Measurements from ENCODE around the gene CPSF4L. TPM values are rescaled to one million over a fixed set of nuclear protein-coding genes. Genes with fewer than 3 reads are reported as not detected.

Gene CPSF4L
- total RNA-seq, 1 experiment from 2014 or later = not detected

DNA sequence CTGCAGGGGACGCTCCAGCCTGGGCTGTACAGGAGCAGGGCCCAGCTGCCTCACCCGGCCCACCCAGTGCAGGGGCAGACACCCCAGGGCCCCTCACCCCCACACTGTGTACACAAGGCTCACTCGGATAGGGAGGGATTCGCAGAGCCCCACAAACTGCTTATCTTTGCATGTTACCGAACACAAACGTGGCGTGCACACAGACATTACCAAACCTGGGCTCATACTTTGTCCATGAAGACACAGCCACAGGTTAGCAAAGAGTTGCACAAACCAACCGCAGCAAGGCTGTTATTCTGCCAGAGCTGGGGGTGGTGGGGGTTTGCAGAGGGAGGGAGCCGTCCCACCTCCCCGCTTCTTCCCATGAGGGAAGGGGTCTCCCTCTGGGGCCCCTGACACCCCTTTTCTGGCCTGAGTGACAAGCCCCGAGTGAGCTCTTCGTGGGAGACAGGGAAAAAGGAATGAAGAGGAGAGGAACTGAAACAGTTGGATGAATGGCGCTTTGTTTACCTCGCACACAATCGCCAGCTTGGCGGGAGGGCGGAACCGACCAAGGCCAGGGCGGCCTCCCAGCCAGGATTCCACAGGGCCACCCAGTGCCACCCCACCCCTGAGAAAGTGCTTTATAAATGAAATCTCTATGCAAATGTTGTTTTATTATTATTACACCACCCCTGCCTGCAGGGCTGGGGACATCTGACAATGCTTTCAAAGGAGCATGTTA, 434 bp upstream of the CPSF4L start (continued):
- no peak for TF ChIP-seq ETV6 (CRISPR knock-in tag; IDR thresholded peaks at IDR 0.05)
- no peak for TF ChIP-seq MYBL2 (CRISPR knock-in tag; IDR thresholded peaks at IDR 0.05)
- TF ChIP-seq GABPB1 (CRISPR knock-in tag; IDR thresholded peaks at IDR 0.05) = peak; percentile 49; the same call in 1 of the 2 replicates
- TF ChIP-seq KAT7 (CRISPR knock-in tag; IDR thresholded peaks at IDR 0.05; ENCODE audit: borderline replicate concordance) = no peak
- no peak for TF ChIP-seq ZNF263 (CRISPR knock-in tag; IDR thresholded peaks at IDR 0.05; ENCODE audit: low read depth)

DNA sequence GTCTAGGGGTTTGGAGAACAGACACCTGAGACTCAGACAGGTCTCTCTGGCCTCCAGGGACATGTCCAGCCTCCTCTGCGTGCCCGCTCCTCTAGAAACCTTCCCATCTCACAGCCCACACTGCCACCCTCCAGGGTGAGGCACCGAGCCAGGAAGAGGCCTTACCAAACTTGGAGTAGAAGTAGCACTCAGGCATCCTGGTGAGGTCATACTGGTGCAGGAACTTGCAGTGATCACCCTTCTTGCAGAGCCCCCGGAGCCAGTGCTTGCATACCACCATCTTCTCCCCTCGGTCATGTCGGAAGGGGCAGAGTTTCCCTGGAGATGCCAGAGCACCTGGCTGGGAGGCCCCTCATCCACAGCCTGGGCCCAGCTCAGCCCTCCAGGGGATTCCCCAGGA, 4.2 kb downstream of the CPSF4L start:
- no peaks in the 10 kb centered on the region for H3K9me3 Mint-ChIP-seq
- no peak overlapping the region for H3K27ac Mint-ChIP-seq
- ChIA-PET POLR2A (no interaction called here), CTCF (interaction anchor here (1.1 to 4.1 kb wide), 2 partner anchors 90 to 113 kb away, joined by 5 to 25 read pairs; no protein-coding TSS in a partner anchor)
- no peaks in the 10 kb centered on the region; the same call in none of the 2 replicates for H3K27me3 Mint-ChIP-seq (ENCODE audit: low read depth)
- H3K36me3 Mint-ChIP-seq = no peaks in the 10 kb centered on the region
- no peak for DNase-seq (ENCODE audit: low spot score)
- no peak for ATAC-seq
- no peak overlapping the region for H3K4me3 Mint-ChIP-seq
- TF ChIP-seq, protein P1, sequence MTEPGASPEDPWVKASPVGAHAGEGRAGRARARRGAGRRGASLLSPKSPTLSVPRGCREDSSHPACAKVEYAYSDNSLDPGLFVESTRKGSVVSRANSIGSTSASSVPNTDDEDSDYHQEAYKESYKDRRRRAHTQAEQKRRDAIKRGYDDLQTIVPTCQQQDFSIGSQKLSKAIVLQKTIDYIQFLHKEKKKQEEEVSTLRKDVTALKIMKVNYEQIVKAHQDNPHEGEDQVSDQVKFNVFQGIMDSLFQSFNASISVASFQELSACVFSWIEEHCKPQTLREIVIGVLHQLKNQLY (CRISPR knock-in tag; IDR thresholded peaks at IDR 0.05) = no peak
- TF ChIP-seq, protein P2, sequence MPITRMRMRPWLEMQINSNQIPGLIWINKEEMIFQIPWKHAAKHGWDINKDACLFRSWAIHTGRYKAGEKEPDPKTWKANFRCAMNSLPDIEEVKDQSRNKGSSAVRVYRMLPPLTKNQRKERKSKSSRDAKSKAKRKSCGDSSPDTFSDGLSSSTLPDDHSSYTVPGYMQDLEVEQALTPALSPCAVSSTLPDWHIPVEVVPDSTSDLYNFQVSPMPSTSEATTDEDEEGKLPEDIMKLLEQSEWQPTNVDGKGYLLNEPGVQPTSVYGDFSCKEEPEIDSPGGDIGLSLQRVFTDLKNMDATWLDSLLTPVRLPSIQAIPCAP (CRISPR knock-in tag; IDR thresholded peaks at IDR 0.05) = no peak
- TF ChIP-seq TCF7 (CRISPR knock-in tag; IDR thresholded peaks at IDR 0.05; ENCODE audit: low read depth) (no peak), CBFB (CRISPR knock-in tag; IDR thresholded peaks at IDR 0.05; ENCODE audit: low read depth) (no peak), TP53 (CRISPR knock-in tag; IDR thresholded peaks at IDR 0.05) (no peak)
- TF ChIP-seq, protein P3, sequence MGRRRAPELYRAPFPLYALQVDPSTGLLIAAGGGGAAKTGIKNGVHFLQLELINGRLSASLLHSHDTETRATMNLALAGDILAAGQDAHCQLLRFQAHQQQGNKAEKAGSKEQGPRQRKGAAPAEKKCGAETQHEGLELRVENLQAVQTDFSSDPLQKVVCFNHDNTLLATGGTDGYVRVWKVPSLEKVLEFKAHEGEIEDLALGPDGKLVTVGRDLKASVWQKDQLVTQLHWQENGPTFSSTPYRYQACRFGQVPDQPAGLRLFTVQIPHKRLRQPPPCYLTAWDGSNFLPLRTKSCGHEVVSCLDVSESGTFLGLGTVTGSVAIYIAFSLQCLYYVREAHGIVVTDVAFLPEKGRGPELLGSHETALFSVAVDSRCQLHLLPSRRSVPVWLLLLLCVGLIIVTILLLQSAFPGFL (CRISPR knock-in tag; IDR thresholded peaks at IDR 0.05; ENCODE audit: borderline replicate concordance) = no peak
- TF ChIP-seq, protein P4, sequence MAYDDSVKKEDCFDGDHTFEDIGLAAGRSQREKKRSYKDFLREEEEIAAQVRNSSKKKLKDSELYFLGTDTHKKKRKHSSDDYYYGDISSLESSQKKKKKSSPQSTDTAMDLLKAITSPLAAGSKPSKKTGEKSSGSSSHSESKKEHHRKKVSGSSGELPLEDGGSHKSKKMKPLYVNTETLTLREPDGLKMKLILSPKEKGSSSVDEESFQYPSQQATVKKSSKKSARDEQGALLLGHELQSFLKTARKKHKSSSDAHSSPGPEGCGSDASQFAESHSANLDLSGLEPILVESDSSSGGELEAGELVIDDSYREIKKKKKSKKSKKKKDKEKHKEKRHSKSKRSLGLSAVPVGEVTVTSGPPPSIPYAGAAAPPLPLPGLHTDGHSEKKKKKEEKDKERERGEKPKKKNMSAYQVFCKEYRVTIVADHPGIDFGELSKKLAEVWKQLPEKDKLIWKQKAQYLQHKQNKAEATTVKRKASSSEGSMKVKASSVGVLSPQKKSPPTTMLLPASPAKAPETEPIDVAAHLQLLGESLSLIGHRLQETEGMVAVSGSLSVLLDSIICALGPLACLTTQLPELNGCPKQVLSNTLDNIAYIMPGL (CRISPR knock-in tag; IDR thresholded peaks at IDR 0.05) = no peak
- TF ChIP-seq, protein P5, sequence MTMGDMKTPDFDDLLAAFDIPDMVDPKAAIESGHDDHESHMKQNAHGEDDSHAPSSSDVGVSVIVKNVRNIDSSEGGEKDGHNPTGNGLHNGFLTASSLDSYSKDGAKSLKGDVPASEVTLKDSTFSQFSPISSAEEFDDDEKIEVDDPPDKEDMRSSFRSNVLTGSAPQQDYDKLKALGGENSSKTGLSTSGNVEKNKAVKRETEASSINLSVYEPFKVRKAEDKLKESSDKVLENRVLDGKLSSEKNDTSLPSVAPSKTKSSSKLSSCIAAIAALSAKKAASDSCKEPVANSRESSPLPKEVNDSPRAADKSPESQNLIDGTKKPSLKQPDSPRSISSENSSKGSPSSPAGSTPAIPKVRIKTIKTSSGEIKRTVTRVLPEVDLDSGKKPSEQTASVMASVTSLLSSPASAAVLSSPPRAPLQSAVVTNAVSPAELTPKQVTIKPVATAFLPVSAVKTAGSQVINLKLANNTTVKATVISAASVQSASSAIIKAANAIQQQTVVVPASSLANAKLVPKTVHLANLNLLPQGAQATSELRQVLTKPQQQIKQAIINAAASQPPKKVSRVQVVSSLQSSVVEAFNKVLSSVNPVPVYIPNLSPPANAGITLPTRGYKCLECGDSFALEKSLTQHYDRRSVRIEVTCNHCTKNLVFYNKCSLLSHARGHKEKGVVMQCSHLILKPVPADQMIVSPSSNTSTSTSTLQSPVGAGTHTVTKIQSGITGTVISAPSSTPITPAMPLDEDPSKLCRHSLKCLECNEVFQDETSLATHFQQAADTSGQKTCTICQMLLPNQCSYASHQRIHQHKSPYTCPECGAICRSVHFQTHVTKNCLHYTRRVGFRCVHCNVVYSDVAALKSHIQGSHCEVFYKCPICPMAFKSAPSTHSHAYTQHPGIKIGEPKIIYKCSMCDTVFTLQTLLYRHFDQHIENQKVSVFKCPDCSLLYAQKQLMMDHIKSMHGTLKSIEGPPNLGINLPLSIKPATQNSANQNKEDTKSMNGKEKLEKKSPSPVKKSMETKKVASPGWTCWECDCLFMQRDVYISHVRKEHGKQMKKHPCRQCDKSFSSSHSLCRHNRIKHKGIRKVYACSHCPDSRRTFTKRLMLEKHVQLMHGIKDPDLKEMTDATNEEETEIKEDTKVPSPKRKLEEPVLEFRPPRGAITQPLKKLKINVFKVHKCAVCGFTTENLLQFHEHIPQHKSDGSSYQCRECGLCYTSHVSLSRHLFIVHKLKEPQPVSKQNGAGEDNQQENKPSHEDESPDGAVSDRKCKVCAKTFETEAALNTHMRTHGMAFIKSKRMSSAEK (CRISPR knock-in tag; IDR thresholded peaks at IDR 0.05; ENCODE audit: borderline replicate concordance) = no peak
- peaks cover 27% of the 10 kb centered on the region for H3K4me1 Mint-ChIP-seq

DNA sequence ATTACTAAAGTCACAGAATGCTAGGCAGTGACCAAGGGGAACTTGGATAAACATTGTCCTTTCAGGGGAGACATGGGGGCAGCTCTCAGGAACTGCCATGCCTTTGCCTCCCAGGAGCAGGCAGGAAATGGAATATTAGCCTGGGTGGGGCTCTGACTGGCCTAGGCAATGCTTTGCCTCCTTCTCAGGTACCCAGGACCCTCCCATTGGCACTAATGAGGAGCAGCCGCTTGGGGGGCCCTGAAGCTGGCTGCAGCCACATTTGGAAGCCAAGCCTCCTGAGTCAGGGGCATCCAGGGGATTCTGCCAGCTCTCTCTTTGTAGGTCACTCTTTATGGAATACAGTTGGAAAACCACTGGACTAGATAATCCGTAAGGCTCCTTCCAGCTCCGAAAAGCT, 5.5 kb downstream of the CPSF4L start:
- CTCF ChIA-PET = interaction anchor here (0.5 to 4.7 kb wide), 15 partner anchors 35 to 401 kb away, joined by 3 to 143 read pairs (median 5); no protein-coding TSS in a partner anchor
- POLR2A ChIA-PET = no interaction called here
- no peak overlapping the region for H3K4me3 Mint-ChIP-seq
- DNase-seq (ENCODE audit: low spot score) (no peak), ATAC-seq (peak; percentile 46)
- no peaks in the 10 kb centered on the region for H3K36me3 Mint-ChIP-seq
- TF ChIP-seq ETV6 (CRISPR knock-in tag; IDR thresholded peaks at IDR 0.05) (no peak), NFE2L1 (CRISPR knock-in tag; IDR thresholded peaks at IDR 0.05) (no peak), OVOL2 (CRISPR knock-in tag; IDR thresholded peaks at IDR 0.05; ENCODE audit: borderline replicate concordance) (no peak)
- TF ChIP-seq, protein P6, sequence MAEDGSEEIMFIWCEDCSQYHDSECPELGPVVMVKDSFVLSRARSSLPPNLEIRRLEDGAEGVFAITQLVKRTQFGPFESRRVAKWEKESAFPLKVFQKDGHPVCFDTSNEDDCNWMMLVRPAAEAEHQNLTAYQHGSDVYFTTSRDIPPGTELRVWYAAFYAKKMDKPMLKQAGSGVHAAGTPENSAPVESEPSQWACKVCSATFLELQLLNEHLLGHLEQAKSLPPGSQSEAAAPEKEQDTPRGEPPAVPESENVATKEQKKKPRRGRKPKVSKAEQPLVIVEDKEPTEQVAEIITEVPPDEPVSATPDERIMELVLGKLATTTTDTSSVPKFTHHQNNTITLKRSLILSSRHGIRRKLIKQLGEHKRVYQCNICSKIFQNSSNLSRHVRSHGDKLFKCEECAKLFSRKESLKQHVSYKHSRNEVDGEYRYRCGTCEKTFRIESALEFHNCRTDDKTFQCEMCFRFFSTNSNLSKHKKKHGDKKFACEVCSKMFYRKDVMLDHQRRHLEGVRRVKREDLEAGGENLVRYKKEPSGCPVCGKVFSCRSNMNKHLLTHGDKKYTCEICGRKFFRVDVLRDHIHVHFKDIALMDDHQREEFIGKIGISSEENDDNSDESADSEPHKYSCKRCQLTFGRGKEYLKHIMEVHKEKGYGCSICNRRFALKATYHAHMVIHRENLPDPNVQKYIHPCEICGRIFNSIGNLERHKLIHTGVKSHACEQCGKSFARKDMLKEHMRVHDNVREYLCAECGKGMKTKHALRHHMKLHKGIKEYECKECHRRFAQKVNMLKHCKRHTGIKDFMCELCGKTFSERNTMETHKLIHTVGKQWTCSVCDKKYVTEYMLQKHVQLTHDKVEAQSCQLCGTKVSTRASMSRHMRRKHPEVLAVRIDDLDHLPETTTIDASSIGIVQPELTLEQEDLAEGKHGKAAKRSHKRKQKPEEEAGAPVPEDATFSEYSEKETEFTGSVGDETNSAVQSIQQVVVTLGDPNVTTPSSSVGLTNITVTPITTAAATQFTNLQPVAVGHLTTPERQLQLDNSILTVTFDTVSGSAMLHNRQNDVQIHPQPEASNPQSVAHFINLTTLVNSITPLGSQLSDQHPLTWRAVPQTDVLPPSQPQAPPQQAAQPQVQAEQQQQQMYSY (CRISPR knock-in tag; IDR thresholded peaks at IDR 0.05) = no peak
- no peaks in the 10 kb centered on the region; the same call in none of the 2 replicates for H3K27me3 Mint-ChIP-seq (ENCODE audit: low read depth)
- peaks cover 17% of the 10 kb centered on the region for H3K4me1 Mint-ChIP-seq
- no peak overlapping the region for H3K27ac Mint-ChIP-seq
- H3K9me3 Mint-ChIP-seq = no peaks in the 10 kb centered on the region

Data from WTC11 (cell line).